Measurements from ENCODE around the gene PLCXD1. TPM values are rescaled to one million over a fixed set of nuclear protein-coding genes. Genes with fewer than 3 reads are reported as not detected.

The PLCXD1 gene
- total RNA-seq, 4 donors from 2014 or later: 1.1 to 8.8 (median 6.0) TPM

GRCh38 chrX:257681-258289, 23.4 kb upstream of the PLCXD1 start:
- H3K27me3 ChIP-seq: peaks cover 13% of the 10 kb centered on the region
- WGBS, 2 donors (ENCODE audit: low coverage in 1 of 2): 68 to 69% methylated on average over 3 to 9 of the region's 21 CpGs
- TF ChIP-seq POLR2AphosphoS5 (IDR thresholded peaks at IDR 0.05) (no peak), EP300 (IDR thresholded peaks at IDR 0.05) (no peak), POLR2A (IDR thresholded peaks at IDR 0.05) (no peak), CTCF (IDR thresholded peaks at IDR 0.05) (no peak)
- no peaks in the 10 kb centered on the region for H3K9me3 ChIP-seq
- H3K4me1 ChIP-seq: peaks cover 0 to 4% (median 0%) of the 10 kb centered on the region in 3 donors
- no peak for ATAC-seq
- H3K27ac ChIP-seq: no peak overlapping the region
- no peak overlapping the region for H3K4me3 ChIP-seq
- no peaks in the 10 kb centered on the region for H3K36me3 ChIP-seq

DNA sequence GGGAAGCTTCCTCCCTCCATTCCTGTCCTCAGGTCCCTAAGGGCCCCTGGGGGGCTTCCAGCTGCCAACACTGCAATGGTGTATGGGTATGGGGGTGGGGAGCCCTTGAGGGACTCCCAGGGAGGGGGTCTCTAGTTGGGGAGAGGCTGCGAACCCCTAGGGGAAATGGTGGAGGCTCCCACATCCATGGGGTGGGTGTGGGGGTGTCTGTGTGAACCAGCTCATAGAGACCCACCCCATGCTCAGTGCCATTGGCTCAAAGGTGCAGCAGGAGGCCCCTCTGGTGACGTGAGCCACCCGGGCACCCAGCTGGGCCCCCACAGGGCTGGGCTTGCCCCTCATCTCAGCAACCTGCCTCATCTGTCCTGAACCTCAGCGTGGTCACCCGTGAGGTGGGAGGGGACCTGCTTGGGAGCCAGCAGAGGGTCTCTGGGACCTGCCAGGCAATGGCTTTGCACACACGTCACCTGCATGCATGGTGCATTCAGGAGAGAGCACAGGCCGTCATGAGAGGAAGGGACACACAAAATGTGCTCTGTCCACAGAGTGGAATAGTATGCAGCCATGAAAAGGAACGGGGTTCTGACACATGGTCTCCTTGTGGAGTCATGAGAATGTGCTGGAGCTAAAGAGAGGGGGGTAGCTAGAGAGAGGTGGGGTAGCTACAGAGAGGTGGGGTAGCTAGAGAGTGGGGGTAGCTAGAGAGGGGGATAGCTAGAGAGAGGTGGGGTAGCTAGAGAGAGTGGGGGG, 22.7 kb upstream of the PLCXD1 start:
- ATAC-seq: no peak
- Histone ChIP-seq H3K4me3 (no peak overlapping the region), H3K4me1 (peaks cover 0 to 4% (median 0%) of the 10 kb centered on the region in 3 donors), H3K27ac (no peak overlapping the region), H3K9me3 (no peaks in the 10 kb centered on the region), H3K36me3 (no peaks in the 10 kb centered on the region), H3K27me3 (peaks cover 13% of the 10 kb centered on the region)
- WGBS, 2 donors (ENCODE audit: low coverage in 1 of 2): 38% methylated on average over 1 of the region's 8 CpGs; no CpG with 5 or more reads in 1 of the 2 donors
- TF ChIP-seq EP300 (IDR thresholded peaks at IDR 0.05) (no peak), POLR2A (IDR thresholded peaks at IDR 0.05) (no peak), POLR2AphosphoS5 (IDR thresholded peaks at IDR 0.05) (no peak), CTCF (IDR thresholded peaks at IDR 0.05) (no peak)

DNA sequence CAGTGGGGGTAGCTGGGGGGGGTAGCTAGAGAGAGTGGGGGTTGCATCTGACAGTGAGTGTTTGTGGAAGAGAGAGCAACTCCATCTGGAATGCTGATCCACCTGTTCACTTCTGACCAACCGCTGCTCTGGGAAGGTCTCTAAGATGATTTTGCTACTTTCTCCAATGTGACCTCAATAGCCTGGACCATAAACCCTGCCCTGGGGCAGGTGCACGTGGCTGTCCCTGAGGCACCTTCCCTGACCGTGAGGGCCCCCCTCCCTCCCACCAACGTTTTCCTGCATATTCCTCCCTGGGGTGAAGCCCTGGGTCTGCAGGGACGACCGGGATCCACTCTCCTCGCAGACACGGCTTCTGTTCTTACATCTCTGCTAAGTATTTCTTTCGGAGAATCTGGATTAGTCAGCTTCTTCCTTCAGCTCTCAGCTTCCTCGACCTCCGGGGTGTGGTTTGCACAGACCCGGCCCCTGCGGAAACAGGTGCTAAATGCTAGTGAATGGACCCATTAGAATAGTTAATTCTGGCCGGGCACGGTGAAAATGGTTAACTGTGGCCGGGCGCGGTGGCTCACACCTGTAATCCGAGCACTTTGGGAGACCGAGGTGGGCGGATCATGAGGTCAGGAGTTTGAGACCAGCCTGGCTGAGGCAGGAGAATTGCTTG, 21.4 kb upstream of the PLCXD1 start:
- Histone ChIP-seq H3K9me3 (no peaks in the 10 kb centered on the region), H3K4me3 (no peak overlapping the region), H3K27me3 (peaks cover 13% of the 10 kb centered on the region), H3K4me1 (peaks cover 0 to 4% (median 0%) of the 10 kb centered on the region in 3 donors), H3K36me3 (no peaks in the 10 kb centered on the region), H3K27ac (no peak overlapping the region)
- no peak for TF ChIP-seq EP300 (IDR thresholded peaks at IDR 0.05)
- no peak for TF ChIP-seq CTCF (IDR thresholded peaks at IDR 0.05)
- TF ChIP-seq POLR2A (IDR thresholded peaks at IDR 0.05): no peak
- no peak for TF ChIP-seq POLR2AphosphoS5 (IDR thresholded peaks at IDR 0.05)
- 41 to 64% methylated on average over 4 to 6 of the region's 21 CpGs for WGBS, 2 donors (ENCODE audit: low coverage in 1 of 2)
- ATAC-seq: no peak

DNA sequence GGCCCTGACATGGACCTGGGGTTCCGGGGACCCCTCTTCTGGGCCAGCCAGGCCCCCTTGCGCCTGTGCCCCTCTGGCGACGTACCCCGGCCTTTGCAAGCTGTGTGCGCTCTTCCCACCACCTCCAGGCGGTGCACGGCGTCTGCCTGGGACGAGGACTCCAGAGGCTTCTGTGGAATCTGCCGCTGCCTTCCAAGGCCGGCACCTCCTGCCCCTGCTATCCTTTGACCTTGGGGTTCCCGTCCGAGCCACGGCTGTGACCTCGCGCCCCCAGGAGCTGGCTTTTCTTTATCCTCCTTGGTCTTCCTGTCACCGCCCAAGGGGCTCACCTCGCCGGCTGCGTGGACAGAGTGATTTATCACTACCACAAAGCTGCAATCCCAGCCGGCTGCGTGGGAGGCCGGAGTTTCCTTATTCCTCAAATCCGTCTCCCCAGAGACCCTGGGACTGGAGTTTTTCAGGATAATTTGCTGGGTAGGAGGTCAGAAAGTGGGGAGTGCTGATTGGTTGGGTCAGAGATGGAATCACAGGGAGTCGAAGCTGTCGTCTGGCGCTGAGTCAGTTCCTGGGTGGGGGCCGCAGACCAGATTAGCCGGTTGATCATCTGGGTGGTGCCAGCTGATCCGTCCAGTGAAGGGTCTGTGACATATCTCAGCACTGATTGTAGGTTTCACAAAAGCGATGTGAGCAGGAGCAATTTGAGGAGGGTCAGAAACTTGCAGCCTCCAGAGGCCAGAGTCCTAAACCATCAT, 19.8 kb upstream of the PLCXD1 start:
- H3K27me3 ChIP-seq: peaks cover 13% of the 10 kb centered on the region
- peaks cover 0 to 4% (median 0%) of the 10 kb centered on the region in 3 donors for H3K4me1 ChIP-seq
- 12% methylated on average over 11 of the region's 32 CpGs; no CpG with 5 or more reads in 1 of the 2 donors for WGBS, 2 donors (ENCODE audit: low coverage in 1 of 2)
- no peak for TF ChIP-seq POLR2A (IDR thresholded peaks at IDR 0.05)
- TF ChIP-seq EP300 (IDR thresholded peaks at IDR 0.05): no peak
- no peak for TF ChIP-seq CTCF (IDR thresholded peaks at IDR 0.05)
- TF ChIP-seq POLR2AphosphoS5 (IDR thresholded peaks at IDR 0.05): no peak
- H3K36me3 ChIP-seq: no peaks in the 10 kb centered on the region
- peak; percentile 13 for ATAC-seq
- no peak overlapping the region for H3K27ac ChIP-seq
- H3K4me3 ChIP-seq: no peak overlapping the region
- H3K9me3 ChIP-seq: no peaks in the 10 kb centered on the region
